ENCODE results near the gene BCR. TPM values are rescaled to one million over a fixed set of nuclear protein-coding genes. Genes with fewer than 3 reads are reported as not detected.
A peak's percentile ranks its signal among the peaks of the same experiment; 100 is the strongest.

BCR gene
- polyA plus RNA-seq, 10 donors: 13.5 to 23.5 (median 16.8) TPM

- no peak for DNase-seq
Observed at GRCh38 chr22:23260645-23261581, 80.6 kb downstream of the BCR start.

- no peak for DNase-seq
Observed at GRCh38 chr22:23261900-23262450, 81.7 kb downstream of the BCR start.

GRCh38 chr22:23262518-23263332, 82.4 kb downstream of the BCR start:
- peak in 1 of 3 donors; percentile 46 for DNase-seq

- no peak for DNase-seq
Observed at GRCh38 chr22:23263651-23264555, 83.6 kb downstream of the BCR start.

- DNase-seq: peak in 2 of 3 donors; percentile 62 to 74
Observed at GRCh38 chr22:23264610-23265367, 84.5 kb downstream of the BCR start.

- DNase-seq: no peak
Observed at GRCh38 chr22:23265368-23265700, 85.0 kb downstream of the BCR start.

- no peak for DNase-seq
Observed at GRCh38 chr22:23266780-23267179, 86.5 kb downstream of the BCR start.

GRCh38 chr22:23267226-23268043, 87.1 kb downstream of the BCR start:
- DNase-seq: no peak

- DNase-seq: no peak
Observed at GRCh38 chr22:23268139-23268712, 87.9 kb downstream of the BCR start.

- no peak for DNase-seq
Observed at GRCh38 chr22:23268877-23269276, 88.6 kb downstream of the BCR start.

- no peak for DNase-seq
Observed at GRCh38 chr22:23269441-23270211, 89.3 kb downstream of the BCR start.

GRCh38 chr22:23270212-23270733, 90.0 kb downstream of the BCR start:
- DNase-seq: no peak

- no peak for DNase-seq
Observed at GRCh38 chr22:23270798-23271596, 90.7 kb downstream of the BCR start.

GRCh38 chr22:23271597-23271908, 91.2 kb downstream of the BCR start:
- no peak for DNase-seq

- no peak for DNase-seq
Observed at GRCh38 chr22:23272371-23272770, 92.1 kb downstream of the BCR start.

GRCh38 chr22:23272834-23273233, 92.5 kb downstream of the BCR start:
- DNase-seq: no peak

GRCh38 chr22:23273445-23274145, 93.3 kb downstream of the BCR start:
- DNase-seq: no peak
